Neural cell (in vitro differentiated cells): Measurements from ENCODE around the gene LRMDA. TPM values are rescaled to one million over a fixed set of nuclear protein-coding genes. Genes with fewer than 3 reads are reported as not detected.

Experiments
- H2AFZ ChIP-seq: fragments of 200-600, 300-800 bp; sonication (generic), shearing (Covaris generic); 2 replicates; pipeline ENCODE4 v1.6.0; 2014; ENCODE audit warnings: low read depth, mild to moderate bottlenecking, antibody characterized with exemption, low read length, moderate library complexity
- H3F3A ChIP-seq: fragments of 200-600 bp; shearing (Covaris generic); 2 replicates; pipeline ENCODE4 v1.6.1; 2016; ENCODE audit warnings: mild to moderate bottlenecking, moderate library complexity, mixed read lengths, antibody characterized with exemption, low read length; ENCODE audit not compliant: insufficient read depth, poor library complexity, severe bottlenecking
- H3K27ac ChIP-seq: fragments of 200-600, 300-800 bp; sonication (generic), shearing (Covaris generic); 2 replicates; pipeline ENCODE4 v1.5.1; 2014; ENCODE audit warnings: mild to moderate bottlenecking, low read length, moderate library complexity
- H3K27me3 ChIP-seq: fragments of 300-800, 200-600 bp; sonication (generic), shearing (Covaris generic); 2 replicates; pipeline ENCODE4 v1.6.0; 2014; ENCODE audit warnings: mild to moderate bottlenecking, low read depth, low read length, moderate library complexity; ENCODE audit not compliant: insufficient read depth
- H3K36me3 ChIP-seq: fragments of 300-800, 200-600 bp; sonication (generic), shearing (Covaris generic); 2 replicates; pipeline ENCODE4 v1.5.1; 2014; ENCODE audit warnings: mild to moderate bottlenecking, antibody characterized with exemption, low read length, moderate library complexity; ENCODE audit not compliant: insufficient read depth
- H3K4me2 ChIP-seq: fragments of 300-800, 200-600 bp; sonication (generic), shearing (Covaris generic); 2 replicates; pipeline ENCODE4 v1.6.0; 2014; ENCODE audit warnings: mild to moderate bottlenecking, low read length
- H3K4me3 ChIP-seq: fragments of 300-800, 200-600 bp; sonication (generic), shearing (Covaris generic); 2 replicates; pipeline ENCODE4 v1.5.1; 2014; ENCODE audit warnings: mild to moderate bottlenecking, low read length, moderate library complexity
- H3K79me2 ChIP-seq: fragments of 200-600 bp; shearing (Covaris generic); replicated peaks from 2 replicates; pipeline ENCODE4 v1.6.0; 2014; ENCODE audit warnings: mild to moderate bottlenecking, low read length, moderate library complexity; ENCODE audit not compliant: insufficient read depth
- H3K9ac ChIP-seq: fragments of 300-800, 200-600 bp; sonication (generic), shearing (Covaris generic); 2 replicates; pipeline ENCODE4 v1.6.1; 2016; ENCODE audit warnings: mild to moderate bottlenecking, low read length, mixed read lengths
- H3K9me2 ChIP-seq: fragments of 200-600 bp; shearing (Covaris generic); 2 replicates; pipeline ENCODE4 v1.6.1; 2016; ENCODE audit warnings: mild to moderate bottlenecking, low read length, mixed read lengths; ENCODE audit not compliant: insufficient read depth
- H3K9me3 ChIP-seq: fragments of 200-600, 300-800 bp; sonication (generic), shearing (Covaris generic); 2 replicates; pipeline ENCODE4 v1.6.1; 2016; ENCODE audit warnings: mild to moderate bottlenecking, mixed run types, low read length, moderate library complexity, mixed read lengths
- H4K20me1 ChIP-seq: fragments of 200-600 bp; shearing (Covaris generic); 2 replicates; pipeline ENCODE4 v1.6.1; 2016; ENCODE audit warnings: mild to moderate bottlenecking, mixed run types; ENCODE audit not compliant: insufficient read depth
- EP300 ChIP-seq: fragments of 450-650 bp; conservative IDR thresholded peaks from 2 replicates; pipeline ENCODE4 v1.6.1; 2014; ENCODE audit warnings: antibody characterized with exemption, mild to moderate bottlenecking, moderate library complexity; ENCODE audit not compliant: poor library complexity, severe bottlenecking
- EZH2 ChIP-seq: fragments of 200-600, 300-800 bp; shearing (Covaris generic), sonication (generic); IDR thresholded peaks from 2 replicates; pipeline ENCODE4 v1.6.1; 2014; ENCODE audit warnings: antibody characterized with exemption, low read length, borderline replicate concordance, mild to moderate bottlenecking; ENCODE audit not compliant: insufficient read depth, poor library complexity, severe bottlenecking
- MXI1 ChIP-seq: fragments of 450-650 bp; conservative IDR thresholded peaks from 2 replicates; pipeline ENCODE4 v1.6.1; 2014; ENCODE audit warnings: antibody characterized with exemption, mild to moderate bottlenecking; ENCODE audit not compliant: poor library complexity, severe bottlenecking
- POLR2AphosphoS5 ChIP-seq: IDR thresholded peaks from 2 replicates; pipeline ENCODE4 v1.6.1; 2012
- RAD21 ChIP-seq: fragments of 450-650 bp; conservative IDR thresholded peaks from 2 replicates; pipeline ENCODE4 v1.6.1; 2014; ENCODE audit warnings: antibody characterized with exemption, mild to moderate bottlenecking, moderate library complexity
- REST ChIP-seq: IDR thresholded peaks from 2 replicates; pipeline ENCODE4 v1.6.1; 2012; ENCODE audit warnings: borderline replicate concordance
- SMC3 ChIP-seq: fragments of 450-650 bp; conservative IDR thresholded peaks from 2 replicates; pipeline ENCODE4 v1.6.1; 2014; ENCODE audit warnings: antibody characterized with exemption, mild to moderate bottlenecking, moderate library complexity; ENCODE audit not compliant: poor library complexity
- TAF1 ChIP-seq: IDR thresholded peaks from 2 replicates; pipeline ENCODE4 v1.6.1; 2012; ENCODE audit warnings: low read depth
- polyA plus RNA-seq: library from polyadenylated mRNA; depleted of rRNA; stranded (reverse); fragments of >200 nt; gene quantifications from 2 replicates; pipeline ENCODE4 v1.2.3, GENCODE V29; 2014
- TF ChIP-seq, protein P1 (sequence below): fragments of 450-650 bp; IDR thresholded peaks from 2 replicates; pipeline ENCODE4 v1.5.1; 2014; ENCODE audit warnings: antibody characterized with exemption, mild to moderate bottlenecking, moderate library complexity; ENCODE audit not compliant: poor library complexity, severe bottlenecking

LRMDA gene
- polyA plus RNA-seq, 1 donor from 2014 or later = 5.6 TPM

DNA sequence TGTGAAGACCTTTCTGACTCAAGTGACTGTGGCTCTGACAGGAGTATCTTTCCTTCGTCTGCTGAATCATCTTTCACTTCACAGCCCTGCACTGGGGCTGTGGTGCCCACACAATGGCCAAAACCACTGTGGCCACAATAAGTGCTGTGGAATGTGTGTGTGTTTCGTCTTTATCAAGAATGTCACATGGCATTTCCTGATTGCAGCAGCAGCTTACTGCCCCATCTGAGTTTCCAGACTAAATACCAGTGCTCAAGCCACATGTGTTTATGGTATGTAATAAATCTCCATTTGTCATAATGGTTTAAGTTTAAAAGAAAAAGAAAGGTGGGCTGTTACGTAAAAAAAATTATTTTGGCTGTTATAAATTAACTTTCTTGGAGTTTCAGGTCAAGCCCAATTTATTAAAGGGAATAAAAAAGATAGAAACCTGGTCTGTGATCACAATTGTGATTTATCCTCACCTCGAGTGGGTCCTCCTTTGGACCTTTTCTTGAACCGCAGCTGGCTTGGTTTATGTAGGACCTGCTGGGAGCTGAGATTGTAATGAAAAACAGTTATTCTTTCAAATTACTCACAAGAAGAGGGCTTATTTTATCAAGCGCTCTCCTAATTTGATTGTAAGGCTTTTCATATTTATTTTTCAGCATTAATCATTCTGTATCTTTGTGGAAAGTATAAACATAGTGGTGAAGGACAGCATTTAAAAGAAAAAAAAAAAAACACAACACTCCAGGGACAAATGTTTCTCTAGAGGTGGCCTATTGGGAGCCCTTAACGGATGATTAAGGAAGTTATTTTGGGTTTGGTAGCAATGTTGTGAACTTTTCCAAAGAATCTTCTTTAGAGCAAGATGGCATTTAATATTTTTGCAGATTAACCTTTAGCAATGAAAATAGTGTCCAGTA lies 116.2 kb downstream of the LRMDA start:
- no peak overlapping the region for H2AFZ ChIP-seq
- H3K27ac ChIP-seq = no peak overlapping the region
- H3K9me3 ChIP-seq = no peaks in the 10 kb centered on the region
- no peak overlapping the region for H3K4me2 ChIP-seq
- H3K9ac ChIP-seq = no peak overlapping the region
- H4K20me1 ChIP-seq = no peaks in the 10 kb centered on the region
- no peaks in the 10 kb centered on the region for H3F3A ChIP-seq
- no peaks in the 10 kb centered on the region for H3K27me3 ChIP-seq
- no peaks in the 10 kb centered on the region for H3K36me3 ChIP-seq
- TF ChIP-seq, protein P1, sequence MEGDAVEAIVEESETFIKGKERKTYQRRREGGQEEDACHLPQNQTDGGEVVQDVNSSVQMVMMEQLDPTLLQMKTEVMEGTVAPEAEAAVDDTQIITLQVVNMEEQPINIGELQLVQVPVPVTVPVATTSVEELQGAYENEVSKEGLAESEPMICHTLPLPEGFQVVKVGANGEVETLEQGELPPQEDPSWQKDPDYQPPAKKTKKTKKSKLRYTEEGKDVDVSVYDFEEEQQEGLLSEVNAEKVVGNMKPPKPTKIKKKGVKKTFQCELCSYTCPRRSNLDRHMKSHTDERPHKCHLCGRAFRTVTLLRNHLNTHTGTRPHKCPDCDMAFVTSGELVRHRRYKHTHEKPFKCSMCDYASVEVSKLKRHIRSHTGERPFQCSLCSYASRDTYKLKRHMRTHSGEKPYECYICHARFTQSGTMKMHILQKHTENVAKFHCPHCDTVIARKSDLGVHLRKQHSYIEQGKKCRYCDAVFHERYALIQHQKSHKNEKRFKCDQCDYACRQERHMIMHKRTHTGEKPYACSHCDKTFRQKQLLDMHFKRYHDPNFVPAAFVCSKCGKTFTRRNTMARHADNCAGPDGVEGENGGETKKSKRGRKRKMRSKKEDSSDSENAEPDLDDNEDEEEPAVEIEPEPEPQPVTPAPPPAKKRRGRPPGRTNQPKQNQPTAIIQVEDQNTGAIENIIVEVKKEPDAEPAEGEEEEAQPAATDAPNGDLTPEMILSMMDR = no peak
- TF ChIP-seq EZH2 (no peak), RAD21 (no peak), EP300 (no peak), POLR2AphosphoS5 (no peak), SMC3 (no peak), TAF1 (no peak), REST (no peak), MXI1 (no peak)
- H3K79me2 ChIP-seq = no peaks in the 10 kb centered on the region
- H3K9me2 ChIP-seq = no peaks in the 10 kb centered on the region
- H3K4me3 ChIP-seq = no peak overlapping the region

DNA sequence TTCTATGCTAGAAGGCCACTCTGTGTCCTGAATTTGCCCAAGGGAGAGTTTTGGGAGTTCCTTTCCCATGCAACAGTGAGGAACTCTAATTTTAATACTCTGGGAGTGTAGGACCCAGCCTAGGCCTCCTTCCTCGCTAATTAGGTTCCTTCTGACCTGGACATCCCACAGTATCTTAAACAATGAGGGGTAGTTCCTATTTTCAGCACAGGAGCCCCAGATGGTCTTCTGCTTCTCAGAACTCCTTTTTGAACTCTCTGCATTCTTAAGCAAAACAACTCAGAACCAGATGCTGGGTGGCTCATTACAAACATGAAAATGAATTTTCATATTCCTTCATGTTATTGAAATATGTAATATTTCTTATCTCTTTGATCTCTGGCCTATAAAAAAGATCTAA lies 116.9 kb downstream of the LRMDA start:
- H3K79me2 ChIP-seq = no peaks in the 10 kb centered on the region
- no peak overlapping the region for H3K4me2 ChIP-seq
- H3K9me3 ChIP-seq = no peaks in the 10 kb centered on the region
- H3F3A ChIP-seq = no peaks in the 10 kb centered on the region
- H3K9ac ChIP-seq = no peak overlapping the region
- H3K4me3 ChIP-seq = no peak overlapping the region
- TF ChIP-seq REST = no peak
- no peak for TF ChIP-seq TAF1
- no peak for TF ChIP-seq POLR2AphosphoS5
- no peak for TF ChIP-seq SMC3
- TF ChIP-seq, protein P1 = no peak
- no peak for TF ChIP-seq EZH2
- no peak for TF ChIP-seq EP300
- no peak for TF ChIP-seq MXI1
- no peak for TF ChIP-seq RAD21
- H4K20me1 ChIP-seq = no peaks in the 10 kb centered on the region
- no peaks in the 10 kb centered on the region for H3K9me2 ChIP-seq
- H3K36me3 ChIP-seq = no peaks in the 10 kb centered on the region
- no peak overlapping the region for H2AFZ ChIP-seq
- no peaks in the 10 kb centered on the region for H3K27me3 ChIP-seq
- no peak overlapping the region for H3K27ac ChIP-seq
